Spinal cord (tissue), 10 donors: ENCODE data around the gene XXYLT1. TPM values are rescaled to one million over a fixed set of nuclear protein-coding genes. Genes with fewer than 3 reads are reported as not detected.

Source experiments
- DNase-seq, 6 donors: peaks; one replicate each; pipeline versions ENCODE4 v3.0.0 to v3.0.0-alpha.2; 2013 to 2015; ENCODE audit warnings: low spot score in 6 of 6, low read depth in 4 of 6
- H3K27ac ChIP-seq: one replicate; pipeline ENCODE4 v1.5.1; 2013; ENCODE audit warnings: low read depth, low read length, control low read depth
- H3K27me3 ChIP-seq: one replicate; pipeline ENCODE4 v1.6.1; 2013; ENCODE audit warnings: low read length; ENCODE audit not compliant: control insufficient read depth, insufficient read depth
- H3K36me3 ChIP-seq: one replicate; pipeline ENCODE4 v1.6.1; 2013; ENCODE audit warnings: low read length; ENCODE audit not compliant: control insufficient read depth, insufficient read depth
- H3K4me1 ChIP-seq: one replicate; pipeline ENCODE4 v1.6.1; 2013; ENCODE audit warnings: low read length; ENCODE audit not compliant: control insufficient read depth, insufficient read depth
- H3K4me3 ChIP-seq: one replicate; pipeline ENCODE4 v1.5.1; 2013; ENCODE audit warnings: low read depth, low read length, control low read depth
- H3K9me3 ChIP-seq: one replicate; pipeline ENCODE4 v1.6.1; 2013; ENCODE audit warnings: low read length; ENCODE audit not compliant: control insufficient read depth, insufficient read depth
- WGBS: methylation state at CpG from one replicate; pipeline ENCODE4 v1.1.5; 2013; ENCODE audit warnings: missing lambda C conversion rate; ENCODE audit not compliant: insufficient coverage; 5-methylcytosine and 5-hydroxymethylcytosine counted together
- polyA plus RNA-seq, 2 donors: library from polyadenylated mRNA; unstranded; fragments of 120-200 nt; gene quantifications; one replicate each; pipeline ENCODE4 v1.2.1, GENCODE V29; 2013; ENCODE audit not compliant: insufficient read length in 2 of 2
- total RNA-seq, 2 donors: library from RNA; depleted of rRNA in 1 of 2; stranded (reverse); fragments of 120-200 nt in 1 of 2; fragments of >200 nt in 1 of 2; gene quantifications; one replicate each; pipeline versions ENCODE4 v1.2.3 to v1.2.4, GENCODE V29; 2013 to 2014
- donor health status: healthy.

XXYLT1 gene
- total and polyA plus RNA-seq, 4 donors: 28.0 to 47.9 (median 37.5) TPM

DNA sequence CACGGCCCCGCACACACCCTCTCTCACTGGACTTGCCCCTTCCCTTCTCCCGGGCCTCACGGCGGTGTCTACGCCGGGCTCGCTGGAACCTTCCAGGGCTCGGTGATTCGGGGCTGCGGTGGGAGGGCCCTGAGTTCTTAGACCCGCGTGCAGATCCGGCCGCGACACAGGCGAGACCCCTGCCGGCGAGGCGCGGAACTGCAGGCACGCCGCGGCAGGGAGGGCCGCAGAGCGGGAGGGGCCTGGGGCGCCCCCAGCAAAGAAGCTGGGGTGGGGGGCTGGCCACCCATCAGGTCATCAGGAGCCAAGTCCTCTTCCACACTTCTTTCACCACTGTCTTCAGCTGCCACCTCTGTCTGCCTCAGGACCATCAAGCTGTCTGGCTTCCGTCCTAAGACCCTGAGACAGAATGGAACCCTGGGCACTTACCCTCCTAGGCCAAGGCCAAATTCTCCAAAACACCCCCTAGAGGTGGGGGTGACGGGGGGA, 164.5 kb downstream of the XXYLT1 start:
- H3K4me3 ChIP-seq: no peak overlapping the region
- no peaks in the 10 kb centered on the region for H3K9me3 ChIP-seq
- H3K4me1 ChIP-seq: peaks cover 11% of the 10 kb centered on the region
- H3K36me3 ChIP-seq: peaks cover 22% of the 10 kb centered on the region
- H3K27me3 ChIP-seq: no peaks in the 10 kb centered on the region
- DNase-seq: peak in 5 of 6 donors; percentile 29 to 86 (median 50)
- no peak overlapping the region for H3K27ac ChIP-seq
- WGBS: 3% methylated on average over 27 of the region's 29 CpGs

DNA sequence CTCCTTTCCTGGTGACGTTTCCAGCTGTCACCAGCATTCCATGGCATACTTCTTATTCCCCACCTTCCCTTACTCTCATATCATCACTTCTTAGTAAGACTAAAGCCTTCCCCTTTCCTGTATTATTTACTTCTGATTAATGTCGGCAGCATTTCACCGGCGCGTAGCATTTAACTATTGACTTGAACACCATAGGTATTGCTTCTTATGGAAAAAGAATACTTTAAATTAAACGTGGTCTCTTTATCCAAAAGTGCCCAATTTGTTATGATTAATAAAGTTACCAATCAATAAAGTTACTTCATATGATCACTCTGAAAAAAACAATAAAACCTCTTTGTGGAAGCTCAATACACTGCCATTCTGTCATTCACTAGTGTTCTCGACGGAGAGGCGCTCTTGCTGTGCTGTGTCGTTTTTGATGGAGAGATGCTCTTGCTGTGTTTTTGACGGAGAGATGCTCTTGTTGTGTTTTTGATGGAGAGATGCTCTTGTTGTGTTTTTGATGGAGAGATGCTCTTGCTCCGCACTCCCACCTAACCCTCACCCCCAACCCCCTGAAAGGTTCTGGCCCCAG, 165.0 kb downstream of the XXYLT1 start:
- H3K4me3 ChIP-seq: no peak overlapping the region
- H3K27ac ChIP-seq: peak overlapping the region; percentile 33

DNA sequence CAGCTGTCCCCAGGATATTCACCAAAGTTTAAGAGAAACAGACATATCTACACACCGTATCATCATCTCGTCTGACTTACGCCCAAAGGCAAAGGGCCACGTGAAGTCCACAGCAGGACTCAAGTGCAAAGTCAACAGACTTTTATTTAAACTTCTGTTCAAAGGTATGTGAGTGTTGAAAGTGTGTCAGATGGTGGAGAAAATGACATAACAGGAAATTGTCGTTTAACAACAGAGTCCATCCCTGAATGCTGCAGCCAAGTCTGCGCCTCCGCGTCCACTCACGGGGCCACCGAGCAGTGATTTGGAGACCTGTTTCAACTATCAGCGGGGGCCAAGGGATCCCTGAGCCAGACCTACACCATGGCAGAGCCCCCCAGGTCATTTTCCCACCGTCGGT, 165.6 kb downstream of the XXYLT1 start:
- WGBS: 84% methylated on average over 13 of the region's 13 CpGs
- peaks cover 16% of the 10 kb centered on the region for H3K36me3 ChIP-seq
- H3K4me1 ChIP-seq: peaks cover 16% of the 10 kb centered on the region
- no peak overlapping the region for H3K4me3 ChIP-seq
- DNase-seq: no peak
- H3K27me3 ChIP-seq: no peaks in the 10 kb centered on the region
- no peaks in the 10 kb centered on the region for H3K9me3 ChIP-seq
- H3K27ac ChIP-seq: peak overlapping the region; percentile 33

More for the DNA sequence above, 165.0 kb downstream of the XXYLT1 start:
- WGBS: 55% methylated on average over 1 of the region's 12 CpGs
- Histone ChIP-seq H3K36me3 (peaks cover 22% of the 10 kb centered on the region), H3K9me3 (no peaks in the 10 kb centered on the region), H3K4me1 (peaks cover 13% of the 10 kb centered on the region), H3K27me3 (no peaks in the 10 kb centered on the region)
- no peak for DNase-seq

DNA sequence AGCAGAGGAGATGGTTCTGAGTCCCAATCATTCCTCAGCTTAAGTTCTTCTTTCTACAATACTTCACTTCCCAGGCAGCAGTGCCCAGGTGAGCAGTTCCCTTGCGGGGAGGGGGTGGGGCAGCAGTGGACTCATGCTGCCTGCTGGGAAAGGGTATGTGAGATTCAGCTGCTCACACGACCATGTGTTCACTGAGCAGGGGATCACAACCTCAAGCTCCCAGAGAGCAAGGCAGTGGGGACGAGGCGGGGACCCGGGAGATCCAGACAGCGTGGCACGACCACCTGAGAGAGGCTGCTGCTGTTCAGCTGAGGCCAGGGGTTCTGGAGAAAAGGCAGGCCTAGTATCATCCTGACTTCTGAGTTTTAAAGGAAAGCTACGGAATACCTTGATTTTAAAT, 166.6 kb downstream of the XXYLT1 start:
- no peak overlapping the region for H3K27ac ChIP-seq
- H3K4me1 ChIP-seq: peaks cover 16% of the 10 kb centered on the region
- no peaks in the 10 kb centered on the region for H3K9me3 ChIP-seq
- H3K36me3 ChIP-seq: peaks cover 6% of the 10 kb centered on the region
- 79% methylated on average over 6 of the region's 8 CpGs for WGBS
- H3K4me3 ChIP-seq: no peak overlapping the region
- no peaks in the 10 kb centered on the region for H3K27me3 ChIP-seq
- no peak for DNase-seq

DNA sequence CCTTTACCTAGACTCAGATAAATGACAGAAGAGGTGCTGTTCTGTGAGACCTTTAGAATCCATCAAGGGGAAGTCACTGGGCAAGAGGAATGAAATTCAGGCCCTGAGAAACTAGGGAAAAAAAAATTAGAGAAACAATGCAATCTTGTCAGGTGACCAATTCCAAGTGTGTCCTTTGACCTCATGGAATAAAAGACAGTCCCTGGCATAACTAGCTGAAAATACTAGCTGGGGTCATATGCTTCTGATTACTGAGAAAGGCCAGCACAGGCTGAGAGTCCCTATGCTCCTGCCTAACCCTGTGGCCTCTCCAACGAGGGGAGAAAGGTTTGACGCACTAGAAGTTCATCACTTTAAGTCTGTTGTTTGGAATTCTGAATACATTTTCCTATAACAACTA, 167.3 kb downstream of the XXYLT1 start:
- Histone ChIP-seq H3K9me3 (no peaks in the 10 kb centered on the region), H3K4me1 (peaks cover 16% of the 10 kb centered on the region), H3K4me3 (no peak overlapping the region), H3K36me3 (peaks cover 6% of the 10 kb centered on the region), H3K27ac (no peak overlapping the region), H3K27me3 (no peaks in the 10 kb centered on the region)
- no peak for DNase-seq
- WGBS: no CpG with 5 or more reads among the region's 2 CpGs

DNA sequence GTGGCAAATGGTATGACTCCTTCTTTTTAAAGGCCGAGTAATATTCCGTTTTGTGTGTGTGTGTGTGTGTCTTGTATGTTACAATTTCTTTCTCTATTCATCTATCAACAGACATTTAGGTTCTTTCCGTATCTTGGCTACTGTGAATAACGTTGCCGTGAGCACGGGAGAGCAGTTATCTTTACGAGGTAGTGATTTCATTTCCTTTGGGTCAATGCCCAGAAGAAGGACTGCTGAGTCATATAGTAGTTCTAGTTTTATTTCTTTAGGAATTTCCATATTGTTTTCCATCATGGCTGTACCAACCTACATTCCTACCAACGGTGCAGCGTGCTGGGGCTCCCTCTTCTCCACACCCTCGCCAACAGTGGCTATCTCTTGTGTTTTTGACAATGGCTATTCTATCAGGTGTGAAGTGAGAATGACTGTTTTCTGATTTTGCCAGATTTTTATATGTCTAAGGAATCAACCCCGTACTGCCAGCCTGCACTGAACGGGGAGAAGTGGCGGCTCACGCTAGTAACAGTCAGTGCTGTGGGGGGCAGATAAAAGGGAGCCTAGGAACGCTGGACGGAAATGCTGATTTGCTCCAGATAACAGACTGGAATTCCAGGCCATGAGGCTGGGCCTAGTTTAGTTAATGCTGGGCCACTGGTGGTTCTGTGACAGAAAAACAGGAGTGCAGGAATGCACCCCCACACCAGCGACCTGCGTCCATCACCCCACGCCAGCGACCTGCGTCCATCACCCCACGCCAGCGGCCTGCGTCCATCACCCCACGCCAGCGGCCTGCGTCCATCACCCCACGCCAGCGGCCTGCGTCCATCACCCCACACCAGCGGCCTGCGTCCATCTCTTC, 168.1 kb downstream of the XXYLT1 start:
- H3K4me3 ChIP-seq: no peak overlapping the region

DNA sequence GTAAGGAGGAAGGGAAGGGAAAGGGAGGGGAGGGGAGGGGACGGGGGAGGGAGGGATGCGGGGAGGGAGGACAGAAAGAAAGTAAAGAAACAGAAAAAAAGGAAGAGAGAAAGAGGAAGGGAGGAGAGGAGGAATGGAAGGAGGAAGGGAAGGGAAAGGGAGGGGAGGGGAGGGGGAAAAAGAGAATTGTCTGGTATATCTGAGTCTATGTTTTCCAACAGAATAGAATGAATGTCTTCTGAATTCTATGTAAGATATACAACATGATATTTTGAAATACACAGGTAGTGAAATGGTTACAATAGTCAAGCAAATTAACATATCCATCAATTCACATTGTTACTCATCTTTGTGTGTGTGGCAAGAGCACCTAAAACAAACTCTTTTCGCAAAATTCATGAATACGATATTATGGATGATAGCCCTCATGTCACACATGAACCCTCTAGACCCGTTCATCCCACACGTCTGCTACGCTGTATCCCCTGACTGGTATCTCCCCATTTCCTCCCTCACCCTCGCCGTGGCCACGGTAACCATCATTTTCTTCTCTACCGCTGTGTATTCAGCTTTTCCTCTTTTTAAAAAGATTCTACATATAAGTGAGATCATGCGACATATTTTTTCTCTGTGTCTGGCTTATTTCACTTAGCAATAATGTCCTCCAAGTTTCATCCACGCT, 168.9 kb downstream of the XXYLT1 start:
- WGBS: 99% methylated on average over 9 of the region's 13 CpGs
- DNase-seq: no peak

More for the DNA sequence above, 168.1 kb downstream of the XXYLT1 start:
- WGBS: 86% methylated on average over 12 of the region's 32 CpGs
- peak in 2 of 6 donors; percentile 17 to 29 for DNase-seq
- Histone ChIP-seq H3K9me3 (no peaks in the 10 kb centered on the region), H3K4me1 (peaks cover 16% of the 10 kb centered on the region), H3K27me3 (no peaks in the 10 kb centered on the region), H3K27ac (no peak overlapping the region), H3K36me3 (peaks cover 7% of the 10 kb centered on the region)

DNA sequence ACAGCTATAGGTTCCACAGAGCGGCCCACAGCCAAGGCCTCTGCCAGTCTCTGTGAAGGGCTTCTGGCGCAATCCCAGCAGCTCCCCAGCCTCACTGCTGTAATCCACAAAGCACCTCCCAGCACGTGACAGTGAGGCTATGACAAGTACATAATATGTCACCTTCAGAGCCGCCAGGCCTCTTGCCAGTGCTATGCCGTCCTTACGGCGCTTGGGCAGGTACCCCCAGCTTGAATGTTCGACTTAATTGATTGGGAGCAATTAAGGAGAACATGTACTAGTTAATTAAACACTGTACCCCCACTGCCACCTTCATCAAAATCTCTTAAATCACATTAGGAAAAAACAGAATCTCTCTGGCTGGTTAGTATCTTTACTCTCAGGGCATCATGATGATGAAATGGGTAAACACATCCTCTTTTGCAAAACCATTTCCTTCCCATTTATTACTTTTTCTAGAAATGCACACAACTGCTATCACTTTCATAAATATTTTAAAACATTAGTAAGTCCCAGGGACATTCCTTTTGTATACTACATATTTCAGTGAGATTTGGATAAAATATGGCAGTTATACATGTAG, 169.9 kb downstream of the XXYLT1 start:
- Histone ChIP-seq H3K4me1 (peaks cover 8% of the 10 kb centered on the region), H3K27ac (no peak overlapping the region), H3K9me3 (no peaks in the 10 kb centered on the region), H3K4me3 (no peak overlapping the region), H3K27me3 (no peaks in the 10 kb centered on the region), H3K36me3 (peaks cover 7% of the 10 kb centered on the region)
- WGBS: 69% methylated on average over 3 of the region's 8 CpGs
- peak in 2 of 6 donors; percentile 27 to 69 for DNase-seq

More for the DNA sequence above, 168.9 kb downstream of the XXYLT1 start:
- no peaks in the 10 kb centered on the region for H3K9me3 ChIP-seq
- H3K36me3 ChIP-seq: peaks cover 7% of the 10 kb centered on the region
- no peak overlapping the region for H3K4me3 ChIP-seq
- H3K4me1 ChIP-seq: peaks cover 16% of the 10 kb centered on the region
- H3K27ac ChIP-seq: no peak overlapping the region
- no peaks in the 10 kb centered on the region for H3K27me3 ChIP-seq
